ENCODE data around the gene ACTR5. TPM values are rescaled to one million over a fixed set of nuclear protein-coding genes. Genes with fewer than 3 reads are reported as not detected.
A peak's percentile ranks its signal among the peaks of the same experiment; 100 is the strongest.

Gene ACTR5
- total RNA-seq, 2 donors from 2014 or later, result 7.9 to 11.2 TPM

DNA sequence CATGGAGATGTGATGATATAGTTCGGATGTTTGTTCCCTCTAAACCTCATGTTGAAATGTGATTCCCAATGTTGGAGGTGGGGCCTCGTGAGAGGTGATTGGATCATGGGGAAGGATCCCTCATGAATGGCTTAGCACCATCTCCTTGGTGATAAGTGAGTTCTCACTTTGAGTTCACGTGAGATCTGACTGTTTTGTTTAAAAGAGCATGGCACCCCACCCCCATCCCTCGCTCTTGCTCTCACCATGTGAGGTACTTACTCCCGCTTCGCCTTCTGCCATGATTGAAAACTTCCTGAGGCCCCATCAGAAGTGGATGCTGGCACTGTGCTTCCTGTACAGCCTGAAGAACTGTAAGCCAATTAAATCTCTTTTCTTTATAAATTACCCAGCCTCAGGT is 13.1 kb upstream of the ACTR5 start:
- Histone ChIP-seq H3K4me3 (ENCODE audit: low read length) (no peak overlapping the region), H3K9ac (ENCODE audit: extremely low read depth, low read length, poor library complexity, severe bottlenecking) (no peak overlapping the region), H3K27me3 (ENCODE audit: control insufficient read depth, insufficient read depth, low read length, poor library complexity, severe bottlenecking) (peaks cover 61% of the 10 kb centered on the region), H3K4me1 (ENCODE audit: control insufficient read depth, insufficient read depth, low read length) (peaks cover 4% of the 10 kb centered on the region), H3K36me3 (ENCODE audit: control insufficient read depth, insufficient read depth, low read length) (no peaks in the 10 kb centered on the region), H3K9me3 (ENCODE audit: control insufficient read depth, low read length) (no peaks in the 10 kb centered on the region), H3K27ac (ENCODE audit: low read depth, low read length) (no peak overlapping the region)
- H3K27ac Mint-ChIP-seq, result no peak overlapping the region
- peak; percentile 57 for DNase-seq
- TF ChIP-seq, protein P1, sequence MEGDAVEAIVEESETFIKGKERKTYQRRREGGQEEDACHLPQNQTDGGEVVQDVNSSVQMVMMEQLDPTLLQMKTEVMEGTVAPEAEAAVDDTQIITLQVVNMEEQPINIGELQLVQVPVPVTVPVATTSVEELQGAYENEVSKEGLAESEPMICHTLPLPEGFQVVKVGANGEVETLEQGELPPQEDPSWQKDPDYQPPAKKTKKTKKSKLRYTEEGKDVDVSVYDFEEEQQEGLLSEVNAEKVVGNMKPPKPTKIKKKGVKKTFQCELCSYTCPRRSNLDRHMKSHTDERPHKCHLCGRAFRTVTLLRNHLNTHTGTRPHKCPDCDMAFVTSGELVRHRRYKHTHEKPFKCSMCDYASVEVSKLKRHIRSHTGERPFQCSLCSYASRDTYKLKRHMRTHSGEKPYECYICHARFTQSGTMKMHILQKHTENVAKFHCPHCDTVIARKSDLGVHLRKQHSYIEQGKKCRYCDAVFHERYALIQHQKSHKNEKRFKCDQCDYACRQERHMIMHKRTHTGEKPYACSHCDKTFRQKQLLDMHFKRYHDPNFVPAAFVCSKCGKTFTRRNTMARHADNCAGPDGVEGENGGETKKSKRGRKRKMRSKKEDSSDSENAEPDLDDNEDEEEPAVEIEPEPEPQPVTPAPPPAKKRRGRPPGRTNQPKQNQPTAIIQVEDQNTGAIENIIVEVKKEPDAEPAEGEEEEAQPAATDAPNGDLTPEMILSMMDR (conservative IDR thresholded peaks at IDR 0.05), result no peak
- peaks cover 7% of the 10 kb centered on the region for H3K4me1 Mint-ChIP-seq
- peaks cover 78% of the 10 kb centered on the region for H3K27me3 Mint-ChIP-seq (ENCODE audit: insufficient read depth)
- no peak overlapping the region for H3K4me3 Mint-ChIP-seq
- no peaks in the 10 kb centered on the region for H3K36me3 Mint-ChIP-seq (ENCODE audit: low read depth)
- 70 to 72% methylated on average over 6 of the region's 6 CpGs for WGBS, 2 experiments (ENCODE audit: insufficient coverage in 1 of 2, insufficient read length in 1 of 2)
- H3K9me3 Mint-ChIP-seq, result peaks cover 2% of the 10 kb centered on the region

GRCh38 chr20:38737887-38738286 is 10.4 kb upstream of the ACTR5 start:
- peaks cover 79% of the 10 kb centered on the region for H3K27me3 Mint-ChIP-seq (ENCODE audit: insufficient read depth)
- WGBS, 2 experiments (ENCODE audit: insufficient coverage in 1 of 2, insufficient read length in 1 of 2), result 78 to 93% methylated on average over 1 of the region's 1 CpG
- Histone ChIP-seq H3K36me3 (ENCODE audit: control insufficient read depth, insufficient read depth, low read length) (no peaks in the 10 kb centered on the region), H3K27ac (ENCODE audit: low read depth, low read length) (no peak overlapping the region), H3K9ac (ENCODE audit: extremely low read depth, low read length, poor library complexity, severe bottlenecking) (no peak overlapping the region), H3K4me1 (ENCODE audit: control insufficient read depth, insufficient read depth, low read length) (no peaks in the 10 kb centered on the region), H3K4me3 (ENCODE audit: low read length) (no peak overlapping the region), H3K9me3 (ENCODE audit: control insufficient read depth, low read length) (no peaks in the 10 kb centered on the region), H3K27me3 (ENCODE audit: control insufficient read depth, insufficient read depth, low read length, poor library complexity, severe bottlenecking) (peaks cover 60% of the 10 kb centered on the region)
- DNase-seq, result no peak
- peaks cover 2% of the 10 kb centered on the region for H3K9me3 Mint-ChIP-seq
- H3K4me1 Mint-ChIP-seq, result no peaks in the 10 kb centered on the region
- no peak overlapping the region for H3K4me3 Mint-ChIP-seq
- no peaks in the 10 kb centered on the region for H3K36me3 Mint-ChIP-seq (ENCODE audit: low read depth)
- TF ChIP-seq, protein P1 (conservative IDR thresholded peaks at IDR 0.05), result no peak
- H3K27ac Mint-ChIP-seq, result no peak overlapping the region

DNA sequence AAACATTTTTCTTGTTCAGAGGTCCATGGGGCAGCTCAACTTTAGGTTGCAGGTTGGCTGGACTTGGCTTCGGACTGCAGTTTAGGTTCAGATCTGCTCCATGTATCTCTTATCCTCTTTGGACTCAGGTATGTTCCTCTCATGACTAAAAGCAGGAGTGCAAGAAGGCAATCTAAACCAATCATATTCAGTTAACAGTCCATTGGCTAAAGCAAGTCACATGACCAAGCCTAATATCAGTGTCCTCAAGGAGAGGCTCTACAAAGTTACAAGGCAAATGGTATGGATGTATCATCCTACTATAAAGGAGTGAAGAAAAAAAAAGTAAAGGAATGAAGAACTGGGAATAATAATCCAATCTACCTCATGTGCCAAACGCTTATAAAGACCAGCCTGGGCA is 2.5 kb upstream of the ACTR5 start:
- H3K36me3 Mint-ChIP-seq (ENCODE audit: low read depth), result peaks cover 5% of the 10 kb centered on the region
- Histone ChIP-seq H3K27ac (ENCODE audit: low read depth, low read length) (no peak overlapping the region), H3K4me1 (ENCODE audit: control insufficient read depth, insufficient read depth, low read length) (no peaks in the 10 kb centered on the region), H3K9me3 (ENCODE audit: control insufficient read depth, low read length) (no peaks in the 10 kb centered on the region), H3K27me3 (ENCODE audit: control insufficient read depth, insufficient read depth, low read length, poor library complexity, severe bottlenecking) (peaks cover 20% of the 10 kb centered on the region), H3K4me3 (ENCODE audit: low read length) (no peak overlapping the region), H3K9ac (ENCODE audit: extremely low read depth, low read length, poor library complexity, severe bottlenecking) (no peak overlapping the region), H3K36me3 (ENCODE audit: control insufficient read depth, insufficient read depth, low read length) (peaks cover 6% of the 10 kb centered on the region)
- TF ChIP-seq, protein P1 (conservative IDR thresholded peaks at IDR 0.05), result no peak
- no peaks in the 10 kb centered on the region for H3K9me3 Mint-ChIP-seq
- no peak overlapping the region for H3K4me3 Mint-ChIP-seq
- H3K27me3 Mint-ChIP-seq (ENCODE audit: insufficient read depth), result peaks cover 59% of the 10 kb centered on the region
- WGBS, 2 experiments (ENCODE audit: insufficient coverage in 1 of 2, insufficient read length in 1 of 2), result 96 to 100% methylated on average over 1 to 2 of the region's 2 CpGs
- H3K4me1 Mint-ChIP-seq, result peaks cover 8% of the 10 kb centered on the region
- no peak overlapping the region for H3K27ac Mint-ChIP-seq
- no peak for DNase-seq
